ENCODE measurements around the gene KDM2B. TPM values are rescaled to one million over a fixed set of nuclear protein-coding genes. Genes with fewer than 3 reads are reported as not detected.

KDM2B gene
- total and polyA plus RNA-seq, 2 of the 8 experiments (the other 6 are each of a cell fraction or from before 2014, with no cell fraction given), result 111 to 162 TPM

- no peak overlapping the region for H2AK5ac ChIP-seq (ENCODE audit: low read depth, low read length)
- peaks cover 1 to 5% (median 3%) of the 10 kb centered on the region in 4 experiments; a peak in 5 of 7 replicates for H3K4me1 ChIP-seq (replicated peaks in 1 of 4; ENCODE audit: control insufficient read depth in 3 of 4, insufficient read depth in 4 of 4, low read length in 3 of 4)
- H3K56ac ChIP-seq (replicated peaks; ENCODE audit: insufficient read length, low read depth, low read length), result no peak overlapping the region
- H4K20me1 ChIP-seq (replicated peaks in 1 of 2; ENCODE audit: control insufficient read depth in 1 of 2, insufficient read depth in 2 of 2, low read length in 2 of 2), result peaks cover 0 to 9% of the 10 kb centered on the region in 2 experiments
- H3K27ac ChIP-seq (ENCODE audit: low read depth, low read length), result no peak overlapping the region
- no peak overlapping the region for H3K18ac ChIP-seq (ENCODE audit: extremely low read depth, low read length)
- no peak overlapping the region for H3K4me3 ChIP-seq (ENCODE audit: extremely low read depth in 1 of 4, insufficient read depth in 2 of 4, low read depth in 3 of 4, low read length in 4 of 4)
- H2BK20ac ChIP-seq (ENCODE audit: low read length), result no peak overlapping the region
- no peak overlapping the region for H3K4me2 ChIP-seq (ENCODE audit: insufficient read depth in 1 of 2, low read depth in 2 of 2, low read length in 2 of 2)
- ChIA-PET POLR2A (ENCODE audit: partially characterized antibody) (interaction anchor here (0.6 kb wide), 1 partner anchor 93 kb away, joined by 3 read pairs; no protein-coding TSS in a partner anchor), CTCF (ENCODE audit: partially characterized antibody) (interaction anchor here (1.2 kb wide), 1 partner anchor 27 kb away, joined by 3 read pairs; no protein-coding TSS in a partner anchor)
- no peak overlapping the region for H3K23ac ChIP-seq (ENCODE audit: insufficient read length)
- H3K79me1 ChIP-seq (ENCODE audit: low read depth, low read length), result peaks cover 4% of the 10 kb centered on the region; the same call in 1 of the 2 replicates
- H4K8ac ChIP-seq (ENCODE audit: extremely low read depth, insufficient read depth, low read length), result no peak overlapping the region
- H2AFZ ChIP-seq (ENCODE audit: low read length), result no peak overlapping the region
- no peak overlapping the region for H2BK5ac ChIP-seq (ENCODE audit: low read depth, low read length)
- no peak overlapping the region for H3K4ac ChIP-seq (replicated peaks; ENCODE audit: insufficient read length, low read depth, low read length)
- FAIRE-seq (no peak), DNase-seq (ENCODE audit: low read depth in 1 of 2, low spot score in 2 of 2) (no peak)
- no peaks in the 10 kb centered on the region for H3K9me3 ChIP-seq (ENCODE audit: insufficient read depth in 2 of 2, low read depth in 1 of 2, low read length in 1 of 2)
- H3K79me2 ChIP-seq (ENCODE audit: control insufficient read depth in 1 of 2, insufficient read depth in 2 of 2, low read length in 2 of 2), result peaks cover 0 to 6% of the 10 kb centered on the region in 2 experiments; a peak in 1 of 4 replicates
- H2BK120ac ChIP-seq (replicated peaks; ENCODE audit: low read depth, low read length), result no peak overlapping the region
- H2BK12ac ChIP-seq (ENCODE audit: low read depth, low read length), result no peak overlapping the region
- H3K9ac ChIP-seq (replicated peaks in 1 of 4; ENCODE audit: extremely low read depth in 1 of 4, low read depth in 3 of 4, low read length in 3 of 4), result no peak overlapping the region
- H3K36me3 ChIP-seq (ENCODE audit: control insufficient read depth in 2 of 4, insufficient read depth in 4 of 4, low read length in 3 of 4), result no peaks in the 10 kb centered on the region
- H3K23me2 ChIP-seq (ENCODE audit: low read depth, low read length), result peaks cover 3% of the 10 kb centered on the region; the same call in 1 of the 2 replicates
- H3K14ac ChIP-seq (ENCODE audit: insufficient read length), result no peak overlapping the region
- WGBS, 2 experiments (ENCODE audit: extremely low coverage in 1 of 2, insufficient coverage in 1 of 2, insufficient read length in 1 of 2, insufficient replicate concordance in 2 of 2, low coverage in 1 of 2, low lambda C conversion rate in 2 of 2, missing lambda C conversion rate in 1 of 2), result 88% methylated on average over 7 of the region's 7 CpGs; no CpG with 5 or more reads in 1 of the 2 experiments
- H4K5ac ChIP-seq (ENCODE audit: insufficient read length, low read depth, low read length), result no peak overlapping the region
- no peak overlapping the region for H4K91ac ChIP-seq (replicated peaks; ENCODE audit: insufficient read length, low read length)
- H3K27me3 ChIP-seq (replicated peaks in 1 of 4; ENCODE audit: control insufficient read depth in 3 of 4, extremely low read depth in 1 of 4, insufficient read depth in 3 of 4, low read length in 3 of 4), result no peaks in the 10 kb centered on the region
- no peak overlapping the region for H2BK15ac ChIP-seq (ENCODE audit: low read length)
- TF ChIP-seq TAF1 (IDR thresholded peaks at IDR 0.05; ENCODE audit: low read depth, low read length), result no peak
- no peak for TF ChIP-seq CTCF (IDR thresholded peaks at IDR 0.05; ENCODE audit: control extremely low read depth in 1 of 3, insufficient read depth in 1 of 3, low read depth in 1 of 3, low read length in 3 of 3)
- TF ChIP-seq TBP (IDR thresholded peaks at IDR 0.05; ENCODE audit: low read depth, low read length), result no peak
- no peak for TF ChIP-seq KDM1A (IDR thresholded peaks at IDR 0.05; ENCODE audit: borderline replicate concordance, low read length)
- TF ChIP-seq POU5F1 (IDR thresholded peaks at IDR 0.05; ENCODE audit: low read depth, low read length), result no peak
- no peak for TF ChIP-seq EP300 (IDR thresholded peaks at IDR 0.05; ENCODE audit: borderline replicate concordance in 1 of 2, low read depth in 2 of 2, low read length in 2 of 2)
- TF ChIP-seq BACH1 (IDR thresholded peaks at IDR 0.05; ENCODE audit: low read length), result no peak
- no peak for TF ChIP-seq USF2 (IDR thresholded peaks at IDR 0.05; ENCODE audit: low read length)
Measured at GRCh38 chr12:121472150-121472905, 108.5 kb downstream of the KDM2B start.
